IMR-90 (cell line): ENCODE results near the gene NMNAT1. TPM values are rescaled to one million over a fixed set of nuclear protein-coding genes. Genes with fewer than 3 reads are reported as not detected.

Experiments
- ATAC-seq: fragments of 200-7000 bp; cut with Tn5 transposase; 2 replicates; pipeline ENCODE4 v1.9.1; 2020; ENCODE audit warnings: low read depth, mild to moderate bottlenecking, moderate library complexity
- BruUV-seq: library from RNA; stranded (reverse); fragments of 400-500 nt; replicated peaks from 2 replicates; lab custom pipeline; 2021; lab: Mats Ljungman, UMichigan
- CTCF ChIA-PET: fragments of 300-600 bp; formaldehyde crosslinking; extraction: SDS; loops from one replicate; lab custom pipeline; 2021; ENCODE audit warnings: antibody characterized with exemption; lab: Yijun Ruan, JAX
- POLR2A ChIA-PET: fragments of 300-600 bp; sonication (Branson Sonifier 250); formaldehyde crosslinking; loops from one replicate; lab custom pipeline; 2022; ENCODE audit warnings: antibody characterized with exemption; ENCODE audit not compliant: unreplicated experiment; lab: Charles Lee
- DNase-seq: peaks from one replicate; pipeline ENCODE4 v3.0.0; 2013
- H2AFZ ChIP-seq: replicated peaks from 2 replicates; pipeline ENCODE3; 2013; ENCODE audit warnings: low read length, mild to moderate bottlenecking; ENCODE audit not compliant: poor library complexity
- H2AK5ac ChIP-seq: 2 replicates; pipeline ENCODE4 v1.6.1; 2013; ENCODE audit warnings: low read depth, low read length, inconsistent platforms
- H2AK9ac ChIP-seq: replicated peaks from 2 replicates; pipeline ENCODE3; 2013; ENCODE audit warnings: mild to moderate bottlenecking, low read depth, low read length, moderate library complexity; ENCODE audit not compliant: poor library complexity
- H2BK120ac ChIP-seq: 2 replicates; pipeline ENCODE4 v1.6.1; 2013; ENCODE audit warnings: low read depth, low read length, inconsistent platforms
- H2BK15ac ChIP-seq: 3 replicates; pipeline ENCODE4 v1.6.1; 2013; ENCODE audit warnings: low read depth, low read length, inconsistent platforms
- H2BK20ac ChIP-seq: 2 replicates; pipeline ENCODE4 v1.6.1; 2013; ENCODE audit warnings: low read depth, mild to moderate bottlenecking, inconsistent platforms, low read length, moderate library complexity
- H2BK5ac ChIP-seq: 2 replicates; pipeline ENCODE4 v1.6.1; 2013; ENCODE audit warnings: mild to moderate bottlenecking, low read depth, low read length, inconsistent platforms; ENCODE audit not compliant: poor library complexity, severe bottlenecking
- H3K14ac ChIP-seq: replicated peaks from 2 replicates; pipeline ENCODE4 v1.6.1; 2013; ENCODE audit warnings: low read depth, low read length, inconsistent platforms
- H3K18ac ChIP-seq: 2 replicates; pipeline ENCODE4 v1.6.1; 2013; ENCODE audit warnings: low read depth, low read length, control low read depth
- H3K23ac ChIP-seq: 2 replicates; pipeline ENCODE4 v1.6.1; 2013; ENCODE audit warnings: low read depth, low read length, inconsistent platforms
- H3K27ac ChIP-seq: 2 replicates; pipeline ENCODE4 v1.5.1; 2013; ENCODE audit warnings: mild to moderate bottlenecking, control low read depth, low read length; ENCODE audit not compliant: insufficient read depth
- H3K27me3 ChIP-seq: 2 replicates; pipeline ENCODE4 v1.6.1; 2013; ENCODE audit warnings: low read length; ENCODE audit not compliant: control insufficient read depth, insufficient read depth
- H3K36me3 ChIP-seq: 2 replicates; pipeline ENCODE4 v1.6.1; 2013; ENCODE audit warnings: low read length, mixed read lengths; ENCODE audit not compliant: control insufficient read depth, insufficient read depth
- H3K4ac ChIP-seq: 2 replicates; pipeline ENCODE4 v1.6.1; 2013; ENCODE audit warnings: low read depth, low read length, inconsistent platforms
- H3K4me1 ChIP-seq: 2 replicates; pipeline ENCODE4 v1.6.1; 2013; ENCODE audit warnings: low read length, mixed read lengths; ENCODE audit not compliant: control insufficient read depth, insufficient read depth
- H3K4me2 ChIP-seq: 2 replicates; pipeline ENCODE4 v1.6.1; 2013; ENCODE audit warnings: low read depth, mild to moderate bottlenecking, control low read depth, low read length, moderate library complexity
- H3K4me3 ChIP-seq: 2 replicates; pipeline ENCODE4 v1.5.1; 2013; ENCODE audit warnings: low read depth, mild to moderate bottlenecking, control low read depth, low read length, moderate library complexity; ENCODE audit not compliant: insufficient read depth
- H3K56ac ChIP-seq: 2 replicates; pipeline ENCODE4 v1.6.1; 2013; ENCODE audit warnings: low read length, inconsistent platforms; ENCODE audit not compliant: insufficient read depth; ENCODE audit errors: extremely low read depth
- H3K79me1 ChIP-seq, 2 experiments: 2 replicates each; pipeline ENCODE4 v1.6.1; 2013; ENCODE audit warnings: low read length in 2 of 2, inconsistent platforms in 1 of 2, low read depth in 1 of 2
- H3K9ac ChIP-seq: 2 replicates; pipeline ENCODE4 v1.6.1; 2013; ENCODE audit warnings: low read depth, low read length, control low read depth
- H3K9me1 ChIP-seq: 2 replicates; pipeline ENCODE4 v1.6.1; 2013; ENCODE audit warnings: low read length, inconsistent platforms; ENCODE audit not compliant: insufficient read depth
- H3K9me3 ChIP-seq: 2 replicates; pipeline ENCODE4 v1.6.1; 2013; ENCODE audit warnings: low read length; ENCODE audit not compliant: control insufficient read depth, insufficient read depth
- H4K20me1 ChIP-seq: 2 replicates; pipeline ENCODE4 v1.6.1; 2013; ENCODE audit warnings: low read length, inconsistent platforms; ENCODE audit not compliant: insufficient read depth
- H4K5ac ChIP-seq: 2 replicates; pipeline ENCODE4 v1.6.1; 2013; ENCODE audit warnings: mild to moderate bottlenecking, low read depth, low read length, control low read depth
- H4K8ac ChIP-seq, 2 experiments: 2 replicates each; pipeline ENCODE4 v1.6.1; 2013; ENCODE audit warnings: low read depth in 2 of 2, low read length in 2 of 2, control low read depth in 1 of 2, inconsistent platforms in 1 of 2
- H4K91ac ChIP-seq: 2 replicates; pipeline ENCODE4 v1.6.1; 2013; ENCODE audit warnings: low read depth, low read length, inconsistent platforms; ENCODE audit not compliant: insufficient read depth
- CHD1 ChIP-seq: IDR thresholded peaks from 2 replicates; pipeline ENCODE4 v1.6.1; 2012; ENCODE audit warnings: low read depth, low read length, improper control_type of control experiment
- FOS ChIP-seq: fragments of 150-350 bp; IDR thresholded peaks from 2 replicates; pipeline ENCODE4 v1.6.1; 2016; ENCODE audit warnings: low read depth, low read length
- MAFK ChIP-seq: IDR thresholded peaks from 2 replicates; pipeline ENCODE4 v1.6.1; 2012; ENCODE audit warnings: low read depth, low read length, improper control_type of control experiment
- MAZ ChIP-seq: IDR thresholded peaks from 2 replicates; pipeline ENCODE4 v1.6.1; 2012; ENCODE audit warnings: low read depth, mild to moderate bottlenecking, low read length, improper control_type of control experiment, moderate library complexity, borderline replicate concordance
- RCOR1 ChIP-seq: IDR thresholded peaks from 2 replicates; pipeline ENCODE4 v1.6.1; 2012; ENCODE audit warnings: mild to moderate bottlenecking, low read length, improper control_type of control experiment; ENCODE audit not compliant: insufficient replicate concordance
- WGBS, 2 experiments: methylation state at CpG; one replicate each; pipeline versions ENCODE4 v1.1.5 to v1.1.7; 2013; ENCODE audit warnings: missing lambda C conversion rate in 2 of 2; ENCODE audit not compliant: insufficient read length in 1 of 2; ENCODE audit errors: extremely low coverage in 2 of 2; 5-methylcytosine and 5-hydroxymethylcytosine counted together
- dilution Hi-C: fragments of 300-500 bp; cut with HindIII; formaldehyde crosslinking; loops from one replicate; pipeline ENCODE4 v1.14.3; 2018; ENCODE audit warnings: low sequenced_read_pairs; ENCODE audit not compliant: unreplicated experiment
- in situ Hi-C: fragments of 300-500 bp; cut with MboI; formaldehyde crosslinking; loops from 3 replicates; pipeline ENCODE4 v1.14.3; 2019; ENCODE audit warnings: low sequenced_read_pairs, inconsistent platforms, mixed read lengths
- intact Hi-C: fragments of 100-400 bp; cut with micrococcal nuclease; formaldehyde crosslinking; loops from 2 replicates; pipeline ENCODE4 v1.10.0; 2022
- polyA plus RNA-seq, 3 experiments: library from polyadenylated mRNA; depleted of rRNA; stranded (reverse); fragments of >200 nt; gene quantifications; 2 replicates each; pipeline ENCODE4 v1.2.3, GENCODE V29; 2012; ENCODE audit warnings: low replicate concordance in 1 of 3
- total RNA-seq: library from RNA; depleted of rRNA; stranded (reverse); fragments of >200 nt; gene quantifications from 2 replicates; pipeline ENCODE4 v1.2.3, GENCODE V29; 2012

The NMNAT1 gene
- total and polyA plus RNA-seq, 2 of the 4 experiments (the other 2 are of a cell fraction) = 9.1 to 11.7 TPM

DNA sequence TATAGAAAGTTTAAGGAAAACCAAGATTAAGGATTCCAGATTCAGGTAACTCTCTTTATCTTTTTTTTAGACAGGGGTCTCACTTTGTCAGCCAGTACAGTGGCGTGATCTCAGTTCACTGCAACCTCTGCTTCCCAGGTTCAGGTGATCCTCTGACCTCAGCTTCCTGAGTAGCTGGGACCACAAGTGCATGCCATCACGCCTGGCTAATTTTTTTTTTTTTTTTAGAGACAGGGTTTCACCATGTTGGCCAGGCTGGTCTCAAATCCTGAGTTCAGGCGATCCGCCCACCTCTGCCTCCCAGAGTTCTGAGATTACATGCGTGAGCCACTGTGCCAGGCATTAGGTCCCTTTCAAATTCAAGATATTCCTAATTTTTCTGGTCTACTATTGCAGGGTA, 16.0 kb upstream of the NMNAT1 start:
- ChIA-PET CTCF (no interaction called here), POLR2A (no interaction called here)
- in situ Hi-C loops = no loop called here
- BruUV-seq = TSS peak; percentile 56
- H4K20me1 ChIP-seq = no peaks in the 10 kb centered on the region
- intact Hi-C loops = no loop called here
- DNase-seq (no peak), ATAC-seq (no peak)
- no peak overlapping the region for H2BK20ac ChIP-seq
- H4K8ac ChIP-seq = no peak overlapping the region
- no peak overlapping the region for H4K91ac ChIP-seq
- no peak overlapping the region for H2BK15ac ChIP-seq
- H3K23ac ChIP-seq = no peak overlapping the region
- H3K56ac ChIP-seq = no peak overlapping the region
- dilution Hi-C loops = no loop called here
- no peak overlapping the region for H3K18ac ChIP-seq
- H2AK9ac ChIP-seq = no peak overlapping the region
- no peaks in the 10 kb centered on the region for H3K9me1 ChIP-seq
- H2AFZ ChIP-seq = no peak overlapping the region
- no peak overlapping the region for H3K9ac ChIP-seq
- H3K4me2 ChIP-seq = no peak overlapping the region
- H3K27ac ChIP-seq = no peak overlapping the region
- H3K9me3 ChIP-seq = no peaks in the 10 kb centered on the region
- H2BK120ac ChIP-seq = no peak overlapping the region
- no peaks in the 10 kb centered on the region for H3K27me3 ChIP-seq
- no peak overlapping the region for H3K14ac ChIP-seq
- H3K4me3 ChIP-seq = no peak overlapping the region
- peaks cover 9% of the 10 kb centered on the region for H3K36me3 ChIP-seq
- H4K5ac ChIP-seq = no peak overlapping the region
- H3K79me1 ChIP-seq = no peaks in the 10 kb centered on the region
- H2AK5ac ChIP-seq = no peak overlapping the region
- WGBS, 2 experiments = no CpG with 5 or more reads among the region's 5 CpGs
- no peak overlapping the region for H3K4ac ChIP-seq
- no peak overlapping the region for H2BK5ac ChIP-seq
- H3K4me1 ChIP-seq = no peaks in the 10 kb centered on the region
- TF ChIP-seq FOS = no peak
- TF ChIP-seq MAFK = no peak
- TF ChIP-seq CHD1 = no peak
- TF ChIP-seq MAZ = no peak
- TF ChIP-seq RCOR1 = no peak
